Vagina (tissue), 2 donors: ENCODE data around the gene KITLG. TPM values are rescaled to one million over a fixed set of nuclear protein-coding genes. Genes with fewer than 3 reads are reported as not detected.
A peak's percentile ranks its signal among the peaks of the same experiment; 100 is the strongest.

Source experiments
- DNase-seq, 2 donors: peaks; one replicate each; pipeline ENCODE4 v3.0.0-alpha.2; 2017; ENCODE audit errors: extremely low spot score in 2 of 2
- H3K27ac ChIP-seq: fragments of 200-600 bp; sonication (generic); one replicate; pipeline ENCODE4 v1.5.1; 2019
- H3K27me3 ChIP-seq: fragments of 200-600 bp; sonication (generic); one replicate; pipeline ENCODE4 v1.5.1; 2019
- H3K36me3 ChIP-seq, 2 donors: fragments of 200-600 bp; sonication (generic); one replicate each; pipeline ENCODE4 v1.5.1; 2017 to 2019
- H3K4me1 ChIP-seq: fragments of 200-600 bp; sonication (generic); one replicate; pipeline ENCODE4 v1.5.1; 2019
- H3K4me3 ChIP-seq, 2 donors: fragments of 200-600 bp; sonication (generic); 1 replicate in 1 of 2; 2 replicates in 1 of 2; pipeline ENCODE4 v1.5.1; 2016 to 2019
- H3K9me3 ChIP-seq: fragments of 200-600 bp; sonication (generic); one replicate; pipeline ENCODE4 v1.5.1; 2019
- POLR2A ChIP-seq, 2 donors: fragments of 450-650 bp; IDR thresholded peaks; one replicate each; pipeline ENCODE4 v1.6.1; 2017; ENCODE audit warnings: antibody characterized with exemption in 2 of 2, mild to moderate bottlenecking in 2 of 2, moderate library complexity in 2 of 2
- POLR2AphosphoS5 ChIP-seq, 2 donors: sonication (generic); formaldehyde crosslinking; IDR thresholded peaks; one replicate each; pipeline ENCODE4 v1.9.0; 2017; ENCODE audit warnings: antibody characterized with exemption in 2 of 2, mild to moderate bottlenecking in 2 of 2, low read depth in 1 of 2; ENCODE audit not compliant: insufficient read depth in 1 of 2
- intact Hi-C: fragments of 100-400 bp; cut with DNase I; formaldehyde crosslinking; loops from one replicate; pipeline ENCODE4 v1.15.1; 2023
- total RNA-seq: library from RNA; depleted of rRNA; stranded (reverse); fragments of >200 nt; gene quantifications from one replicate; pipeline ENCODE4 v1.2.3, GENCODE V29; 2016
- TF ChIP-seq, protein P1 (sequence below), 3 experiments: fragments of 450-650 bp in 2 of 3; fragments of 200-600 bp in 1 of 3; sonication (generic) in 1 of 3; IDR thresholded peaks; one replicate each; pipeline ENCODE4 v1.5.1; 2017 to 2019; ENCODE audit warnings: antibody characterized with exemption in 3 of 3, mild to moderate bottlenecking in 2 of 3, moderate library complexity in 2 of 3

KITLG gene
- total RNA-seq, 1 donor from 2014 or later: 20.4 TPM

DNA sequence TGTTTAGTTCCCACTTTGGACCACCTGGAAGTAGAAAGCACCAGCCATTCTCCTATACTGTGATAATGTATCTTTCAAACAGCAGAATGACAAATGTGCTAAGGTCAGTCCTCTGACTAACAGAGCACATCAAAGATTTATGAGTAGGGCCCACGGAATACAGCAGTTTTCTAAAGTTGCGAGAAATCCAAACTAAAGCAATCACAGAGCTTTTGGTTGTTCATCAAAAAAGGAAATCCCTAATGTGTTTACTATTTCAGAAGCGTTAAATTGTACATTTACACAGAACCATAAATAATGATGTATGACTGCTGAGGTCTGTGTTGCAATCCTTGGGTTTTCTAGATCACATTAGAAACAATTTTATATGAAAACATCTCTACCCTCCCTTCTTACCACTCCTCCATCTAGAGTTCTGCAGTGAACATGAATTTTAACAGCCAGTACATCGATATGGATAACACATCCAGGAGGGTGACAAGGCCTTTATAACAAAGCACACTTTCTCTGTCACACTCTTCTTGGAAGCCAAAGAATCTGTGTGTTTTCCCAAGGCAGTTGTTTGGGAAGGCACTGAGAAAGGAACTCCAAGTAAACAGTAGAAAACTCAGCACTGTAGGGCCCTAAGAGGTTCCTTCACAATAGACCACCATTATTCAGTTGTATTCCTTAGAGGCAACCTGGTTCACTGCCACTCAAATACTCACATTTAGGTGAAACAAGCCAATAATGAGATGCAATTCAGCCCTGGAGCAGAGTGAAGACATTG, 7.3 kb downstream of the KITLG start:
- no peak for DNase-seq
- H3K4me3 ChIP-seq: no peak overlapping the region
- TF ChIP-seq, protein P1, sequence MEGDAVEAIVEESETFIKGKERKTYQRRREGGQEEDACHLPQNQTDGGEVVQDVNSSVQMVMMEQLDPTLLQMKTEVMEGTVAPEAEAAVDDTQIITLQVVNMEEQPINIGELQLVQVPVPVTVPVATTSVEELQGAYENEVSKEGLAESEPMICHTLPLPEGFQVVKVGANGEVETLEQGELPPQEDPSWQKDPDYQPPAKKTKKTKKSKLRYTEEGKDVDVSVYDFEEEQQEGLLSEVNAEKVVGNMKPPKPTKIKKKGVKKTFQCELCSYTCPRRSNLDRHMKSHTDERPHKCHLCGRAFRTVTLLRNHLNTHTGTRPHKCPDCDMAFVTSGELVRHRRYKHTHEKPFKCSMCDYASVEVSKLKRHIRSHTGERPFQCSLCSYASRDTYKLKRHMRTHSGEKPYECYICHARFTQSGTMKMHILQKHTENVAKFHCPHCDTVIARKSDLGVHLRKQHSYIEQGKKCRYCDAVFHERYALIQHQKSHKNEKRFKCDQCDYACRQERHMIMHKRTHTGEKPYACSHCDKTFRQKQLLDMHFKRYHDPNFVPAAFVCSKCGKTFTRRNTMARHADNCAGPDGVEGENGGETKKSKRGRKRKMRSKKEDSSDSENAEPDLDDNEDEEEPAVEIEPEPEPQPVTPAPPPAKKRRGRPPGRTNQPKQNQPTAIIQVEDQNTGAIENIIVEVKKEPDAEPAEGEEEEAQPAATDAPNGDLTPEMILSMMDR (IDR thresholded peaks at IDR 0.05): no peak
- TF ChIP-seq POLR2AphosphoS5 (IDR thresholded peaks at IDR 0.05; ENCODE audit: insufficient read depth in 1 of 2, low read depth in 1 of 2) (no peak), POLR2A (IDR thresholded peaks at IDR 0.05) (no peak)
- H3K4me1 ChIP-seq: peaks cover 71% of the 10 kb centered on the region
- H3K27me3 ChIP-seq: no peaks in the 10 kb centered on the region
- intact Hi-C loops: no loop called here
- no peaks in the 10 kb centered on the region for H3K36me3 ChIP-seq
- peak overlapping the region; percentile 40 for H3K27ac ChIP-seq
- no peaks in the 10 kb centered on the region for H3K9me3 ChIP-seq

DNA sequence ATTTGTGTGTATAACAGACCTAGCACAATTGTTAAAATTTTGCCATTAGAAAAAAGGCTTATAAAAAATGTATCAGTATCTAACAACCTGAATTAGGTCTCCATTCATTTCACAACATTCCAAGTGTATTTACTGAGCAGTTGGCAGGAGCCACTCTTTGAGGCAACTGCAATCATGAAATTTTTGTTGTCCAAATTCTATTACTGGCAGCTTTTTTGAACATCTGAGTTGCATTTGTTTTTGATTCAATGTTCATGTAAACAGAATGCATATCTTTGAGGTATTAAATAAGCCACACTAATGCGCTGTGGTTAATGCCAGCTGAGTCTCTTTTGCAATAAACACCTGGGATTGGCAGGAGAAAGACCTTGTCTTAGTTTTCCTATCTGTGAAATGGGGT, 8.7 kb downstream of the KITLG start:
- intact Hi-C loops: no loop called here
- no peak overlapping the region for H3K27ac ChIP-seq
- no peaks in the 10 kb centered on the region for H3K9me3 ChIP-seq
- no peak for DNase-seq
- peaks cover 70% of the 10 kb centered on the region for H3K4me1 ChIP-seq
- no peaks in the 10 kb centered on the region for H3K27me3 ChIP-seq
- H3K4me3 ChIP-seq: no peak overlapping the region
- no peak for TF ChIP-seq POLR2A (IDR thresholded peaks at IDR 0.05)
- TF ChIP-seq, protein P1 (IDR thresholded peaks at IDR 0.05): no peak
- TF ChIP-seq POLR2AphosphoS5 (IDR thresholded peaks at IDR 0.05; ENCODE audit: insufficient read depth in 1 of 2, low read depth in 1 of 2): no peak
- no peaks in the 10 kb centered on the region for H3K36me3 ChIP-seq

DNA sequence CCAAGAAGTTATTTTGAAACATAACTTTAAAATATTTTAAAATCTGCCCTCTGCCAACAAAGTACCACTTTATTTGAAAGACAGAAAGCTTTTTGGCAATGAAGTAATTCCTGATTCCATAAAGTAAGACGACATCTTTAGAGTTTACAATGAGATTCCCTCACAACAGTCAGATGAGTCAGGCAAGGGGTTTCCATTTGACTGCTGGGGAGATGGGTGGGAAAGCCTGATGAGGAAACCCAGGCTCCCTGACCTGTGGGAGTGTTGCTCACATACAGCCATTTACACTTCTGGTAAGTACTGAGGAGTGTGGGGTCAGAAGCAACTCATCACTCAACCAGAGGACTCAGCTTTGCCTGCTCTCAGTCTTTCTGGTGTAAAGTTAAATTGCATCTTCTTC, 10.2 kb downstream of the KITLG start:
- peaks cover 59% of the 10 kb centered on the region for H3K4me1 ChIP-seq
- no peak overlapping the region for H3K27ac ChIP-seq
- intact Hi-C loops: no loop called here
- no peaks in the 10 kb centered on the region for H3K27me3 ChIP-seq
- TF ChIP-seq POLR2AphosphoS5 (IDR thresholded peaks at IDR 0.05; ENCODE audit: insufficient read depth in 1 of 2, low read depth in 1 of 2): no peak
- TF ChIP-seq, protein P1 (IDR thresholded peaks at IDR 0.05): no peak
- TF ChIP-seq POLR2A (IDR thresholded peaks at IDR 0.05): no peak
- H3K36me3 ChIP-seq: no peaks in the 10 kb centered on the region
- DNase-seq: no peak
- no peak overlapping the region for H3K4me3 ChIP-seq
- H3K9me3 ChIP-seq: no peaks in the 10 kb centered on the region

DNA sequence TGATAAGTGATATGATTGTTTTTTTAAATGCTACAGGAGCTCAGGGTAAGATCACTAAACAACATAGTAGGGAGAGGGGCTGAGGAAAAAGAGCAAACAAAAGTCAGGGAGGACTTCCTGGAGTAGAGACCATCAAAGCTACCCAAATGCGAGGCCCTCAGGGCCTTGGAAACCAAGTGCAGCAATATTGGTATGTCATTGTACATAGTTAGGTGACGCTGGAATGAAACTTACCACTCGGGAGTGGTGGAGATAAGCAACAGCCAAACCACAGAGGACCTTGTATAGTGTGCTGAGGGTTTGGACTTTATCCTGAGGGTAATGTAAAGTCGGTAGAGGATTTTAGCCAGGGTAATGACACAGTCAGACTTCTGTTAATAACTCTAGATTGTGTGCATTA, 13.8 kb downstream of the KITLG start:
- H3K4me1 ChIP-seq: peaks cover 23% of the 10 kb centered on the region
- no peaks in the 10 kb centered on the region for H3K9me3 ChIP-seq
- intact Hi-C loops: no loop called here
- TF ChIP-seq, protein P1 (IDR thresholded peaks at IDR 0.05): no peak
- TF ChIP-seq POLR2AphosphoS5 (IDR thresholded peaks at IDR 0.05; ENCODE audit: insufficient read depth in 1 of 2, low read depth in 1 of 2) (no peak), POLR2A (IDR thresholded peaks at IDR 0.05) (no peak)
- no peak overlapping the region for H3K4me3 ChIP-seq
- H3K36me3 ChIP-seq: no peaks in the 10 kb centered on the region
- DNase-seq: no peak
- H3K27me3 ChIP-seq: no peaks in the 10 kb centered on the region
- no peak overlapping the region for H3K27ac ChIP-seq

DNA sequence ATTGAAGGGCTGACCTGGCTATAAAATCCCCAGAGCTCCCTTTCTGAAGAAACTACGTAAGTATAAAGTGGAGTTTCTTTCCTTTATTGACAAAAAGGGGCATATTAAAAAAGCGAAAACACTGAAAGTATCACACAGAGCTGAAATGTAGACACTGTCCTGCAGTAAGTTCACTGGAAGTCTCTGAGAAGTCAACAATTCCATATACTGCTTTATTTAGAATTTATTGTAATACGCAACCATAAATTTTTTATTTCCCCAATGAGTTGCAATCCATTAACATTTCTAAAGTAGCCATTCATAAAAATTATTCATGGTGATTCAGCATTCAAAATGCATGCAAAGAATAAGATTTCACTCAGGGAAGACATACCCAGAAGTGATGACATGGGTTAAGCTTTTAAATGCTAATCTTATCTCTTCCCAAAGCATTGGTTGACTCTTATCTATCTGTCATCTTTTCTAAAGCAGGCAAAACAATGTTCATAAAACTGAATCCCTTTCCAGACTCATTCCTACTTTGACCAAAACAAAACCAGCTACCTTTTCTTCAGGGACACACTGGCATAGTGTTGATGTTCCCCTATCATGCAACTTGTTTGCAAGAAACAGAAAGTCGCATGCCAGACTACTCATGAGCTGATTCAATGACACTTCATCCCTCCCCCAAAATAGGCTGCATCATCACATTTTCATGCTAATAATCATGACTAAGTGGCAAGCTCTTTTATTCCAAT, 17.3 kb downstream of the KITLG start:
- no peak overlapping the region for H3K27ac ChIP-seq
- no peak overlapping the region for H3K4me3 ChIP-seq
- no peaks in the 10 kb centered on the region for H3K9me3 ChIP-seq
- no peaks in the 10 kb centered on the region for H3K27me3 ChIP-seq
- peaks cover 9% of the 10 kb centered on the region for H3K4me1 ChIP-seq
- no peaks in the 10 kb centered on the region for H3K36me3 ChIP-seq
- no peak for DNase-seq
- intact Hi-C loops: no loop called here
- TF ChIP-seq POLR2AphosphoS5 (IDR thresholded peaks at IDR 0.05; ENCODE audit: insufficient read depth in 1 of 2, low read depth in 1 of 2) (no peak), POLR2A (IDR thresholded peaks at IDR 0.05) (no peak)
- TF ChIP-seq, protein P1 (IDR thresholded peaks at IDR 0.05): no peak
